A673 (cell line): ENCODE results near the gene SHISAL2A. TPM values are rescaled to one million over a fixed set of nuclear protein-coding genes. Genes with fewer than 3 reads are reported as not detected.

Experiments
- BruUV-seq: library from RNA; stranded (reverse); fragments of 400-500 nt; replicated peaks from 2 replicates; lab custom pipeline; 2021; lab: Mats Ljungman, UMichigan
- CTCF ChIA-PET: fragments of 300-600 bp; sonication (Branson Sonifier 250); formaldehyde crosslinking; loops from one replicate; lab custom pipeline; 2022; ENCODE audit warnings: antibody characterized with exemption; lab: Charles Lee
- POLR2A ChIA-PET: fragments of 300-600 bp; sonication (Branson Sonifier 250); formaldehyde crosslinking; loops from one replicate; lab custom pipeline; 2022; ENCODE audit warnings: antibody characterized with exemption; ENCODE audit not compliant: low non-redundant PET; lab: Charles Lee
- DNase-seq: peaks from one replicate; pipeline ENCODE4 v3.0.0-alpha.2; 2015; ENCODE audit warnings: low spot score
- H3K27ac ChIP-seq: fragments of 200-600 bp; sonication (generic); 2 replicates; pipeline ENCODE4 v1.5.1; 2016; ENCODE audit warnings: mixed run types, low read depth, mild to moderate bottlenecking, mixed read lengths, antibody characterized with exemption, low read length; ENCODE audit not compliant: poor library complexity, severe bottlenecking
- H3K27me3 ChIP-seq: fragments of 200-600 bp; sonication (generic); replicated peaks from 2 replicates; pipeline ENCODE4 v1.6.1; 2017; ENCODE audit warnings: mixed run types, low read depth, mild to moderate bottlenecking, mixed read lengths, antibody characterized with exemption, low read length; ENCODE audit not compliant: insufficient read depth, poor library complexity
- H3K36me3 ChIP-seq: fragments of 200-600 bp; sonication (generic); 2 replicates; pipeline ENCODE4 v1.6.1; 2016; ENCODE audit warnings: mixed run types, mild to moderate bottlenecking, mixed read lengths, antibody characterized with exemption, low read length; ENCODE audit not compliant: insufficient read depth, poor library complexity, severe bottlenecking
- H3K4me1 ChIP-seq: fragments of 200-600 bp; sonication (generic); 2 replicates; pipeline ENCODE4 v1.6.1; 2017; ENCODE audit warnings: mixed run types, mild to moderate bottlenecking, mixed read lengths, antibody characterized with exemption, low read length; ENCODE audit not compliant: insufficient read depth, poor library complexity, severe bottlenecking
- H3K4me3 ChIP-seq: fragments of 200-600 bp; sonication (generic); 2 replicates; pipeline ENCODE4 v1.5.1; 2016; ENCODE audit warnings: low read depth, mixed run types, mild to moderate bottlenecking, mixed read lengths, low read length; ENCODE audit not compliant: poor library complexity, severe bottlenecking
- H3K9me3 ChIP-seq: fragments of 200-600 bp; sonication (generic); 2 replicates; pipeline ENCODE4 v1.6.1; 2016; ENCODE audit warnings: mixed run types, low read depth, mild to moderate bottlenecking, mixed read lengths, antibody characterized with exemption, low read length; ENCODE audit not compliant: poor library complexity, severe bottlenecking
- CTCF ChIP-seq: fragments of 300-800, 200-600 bp; sonication (generic); conservative IDR thresholded peaks from 2 replicates; pipeline ENCODE4 v1.5.1; 2017; ENCODE audit warnings: low read depth, mild to moderate bottlenecking, antibody characterized with exemption, low read length, moderate library complexity, mixed read lengths
- EZH2 ChIP-seq: fragments of 200-600 bp; sonication (generic); IDR thresholded peaks from 2 replicates; pipeline ENCODE4 v1.6.1; 2017; ENCODE audit warnings: borderline replicate concordance, low read depth, mild to moderate bottlenecking, mixed read lengths, antibody characterized with exemption, low read length; ENCODE audit not compliant: poor library complexity, severe bottlenecking
- intact Hi-C: fragments of 100-400 bp; cut with micrococcal nuclease; formaldehyde crosslinking; loops from one replicate; pipeline ENCODE4 v1.10.0; 2022; ENCODE audit not compliant: unreplicated experiment
- total RNA-seq: library from RNA; stranded (reverse); gene quantifications from 2 replicates; pipeline ENCODE4 v1.2.3, GENCODE V29; 2021

SHISAL2A gene
- total RNA-seq, 1 experiment from 2014 or later = not detected

- no TSS peak for BruUV-seq
- Histone ChIP-seq H3K27ac (no peak overlapping the region), H3K36me3 (no peaks in the 10 kb centered on the region), H3K4me1 (peaks cover 13% of the 10 kb centered on the region), H3K4me3 (no peak overlapping the region), H3K27me3 (no peaks in the 10 kb centered on the region), H3K9me3 (no peaks in the 10 kb centered on the region)
- CTCF ChIA-PET = no interaction called here
- DNase-seq = no peak
- intact Hi-C loops = no loop called here
- TF ChIP-seq EZH2 (no peak), CTCF (no peak)
- POLR2A ChIA-PET = no interaction called here
These were observed 33.7 kb upstream of the SHISAL2A start for GRCh38 chr1:52599236-52599635.

- no peak overlapping the region for H3K27ac ChIP-seq
- no peak for DNase-seq
- no peaks in the 10 kb centered on the region for H3K27me3 ChIP-seq
- intact Hi-C loops = no loop called here
- POLR2A ChIA-PET = no interaction called here
- CTCF ChIA-PET = no interaction called here
- TF ChIP-seq EZH2 = no peak
- no peak for TF ChIP-seq CTCF
- H3K36me3 ChIP-seq = no peaks in the 10 kb centered on the region
- H3K9me3 ChIP-seq = no peaks in the 10 kb centered on the region
- H3K4me3 ChIP-seq = no peak overlapping the region
- H3K4me1 ChIP-seq = peaks cover 13% of the 10 kb centered on the region
- no TSS peak for BruUV-seq
These were observed 32.3 kb upstream of the SHISAL2A start for GRCh38 chr1:52600533-52601179.

- Histone ChIP-seq H3K27me3 (no peaks in the 10 kb centered on the region), H3K27ac (no peak overlapping the region), H3K4me1 (peaks cover 13% of the 10 kb centered on the region), H3K9me3 (no peaks in the 10 kb centered on the region), H3K36me3 (no peaks in the 10 kb centered on the region), H3K4me3 (peak overlapping the region; percentile 61)
- POLR2A ChIA-PET = interaction anchor here (0.6 kb wide), 1 partner anchor 33 kb away, joined by 4 read pairs; no protein-coding TSS in a partner anchor
- no peak for TF ChIP-seq EZH2
- TF ChIP-seq CTCF = no peak
- intact Hi-C loops = no loop called here
- DNase-seq = no peak
- CTCF ChIA-PET = no interaction called here
- no TSS peak for BruUV-seq
These were observed 31.4 kb upstream of the SHISAL2A start for GRCh38 chr1:52601519-52601918.
